Stimulated activated CD4-positive, alpha-beta T cell treated with anti-CD3 and anti-CD28 coated beads, Interleukin-2, amount 100 ng/mL, for 4 hours (primary cell): ENCODE data around the gene DDX25.

Source experiments
- DNase-seq: peaks from one replicate; pipeline ENCODE4 v3.0.0-alpha.2; 2020; ENCODE audit warnings: low read depth

The DDX25 gene

GRCh38 chr11:125977333-125977732 lies 73.0 kb downstream of the DDX25 start:
- no peak for DNase-seq

- no peak for DNase-seq
Observed at GRCh38 chr11:125978181-125978716, 73.9 kb downstream of the DDX25 start.
